HCT116 (cell line): Measurements from ENCODE around the gene RTTN. TPM values are rescaled to one million over a fixed set of nuclear protein-coding genes. Genes with fewer than 3 reads are reported as not detected.
A peak's percentile ranks its signal among the peaks of the same experiment; 100 is the strongest.

Experiments used
- ATAC-seq: fragments of 200-7000 bp; cut with Tn5 transposase; 2 replicates; pipeline ENCODE4 v1.9.1; 2020; ENCODE audit warnings: mild to moderate bottlenecking, moderate library complexity
- BruUV-seq: library from RNA; stranded (reverse); fragments of 400-500 nt; replicated peaks from 2 replicates; lab custom pipeline; 2021; lab: Mats Ljungman, UMichigan
- CTCF ChIA-PET: fragments of 300-600 bp; sonication (Branson Sonifier 250); formaldehyde crosslinking; loops from one replicate; lab custom pipeline; 2021; ENCODE audit warnings: antibody characterized with exemption; lab: Charles Lee
- POLR2A ChIA-PET: fragments of 300-600, 350-600 bp; sonication (Branson Sonifier 250); formaldehyde crosslinking; loops from one replicate; lab custom pipeline; 2021; ENCODE audit warnings: antibody characterized with exemption; lab: Charles Lee
- RAD21 ChIA-PET, 2 experiments: fragments of 300-600 bp; sonication (Branson Sonifier 250); formaldehyde crosslinking; loops; one replicate each; lab custom pipeline; 2023; ENCODE audit warnings: low total read pairs in 2 of 2; ENCODE audit not compliant: uncharacterized antibody in 2 of 2, unreplicated experiment in 2 of 2, low non-redundant PET in 1 of 2; lab: Charles Lee
- DNase-seq: peaks from one replicate; pipeline ENCODE4 v3.0.0-alpha.2; 2010; ENCODE audit warnings: low read depth, low spot score
- H2AFZ ChIP-seq: fragments of 200-600 bp; shearing (Covaris generic), sonication (generic); 2 replicates; pipeline ENCODE4 v1.6.1; 2017; ENCODE audit warnings: low read depth, mixed run types, mixed read lengths, antibody characterized with exemption, low read length; ENCODE audit not compliant: poor library complexity, severe bottlenecking
- H3K27ac ChIP-seq: 2 replicates; pipeline ENCODE4 v1.5.1; 2012; ENCODE audit warnings: low read depth, low read length
- H3K27me3 ChIP-seq: fragments of 200-600 bp; sonication (generic); 2 replicates; pipeline ENCODE4 v1.6.1; 2016; ENCODE audit warnings: mixed run types, low read length, mixed read lengths; ENCODE audit not compliant: insufficient read depth
- H3K36me3 ChIP-seq, 2 experiments: fragments of 200-500 bp in 1 of 2; fragments of 200-600 bp in 1 of 2; sonication (Bioruptor generic) in 1 of 2; sonication (generic) in 1 of 2; 2 replicates each; pipeline versions ENCODE4 v1.5.1 to v1.6.1; 2014 to 2016; ENCODE audit warnings: low read length in 2 of 2, inconsistent platforms in 1 of 2, mixed read lengths in 1 of 2, mixed run types in 1 of 2; ENCODE audit not compliant: insufficient read depth in 2 of 2, control insufficient read depth in 1 of 2
- H3K4me1 ChIP-seq, 2 experiments: fragments of 200-600 bp in 1 of 2; sonication (generic) in 1 of 2; 2 replicates each; pipeline versions ENCODE4 v1.5.1 to v1.6.1; 2012 to 2017; ENCODE audit warnings: low read length in 2 of 2, inconsistent platforms in 1 of 2, mild to moderate bottlenecking in 1 of 2, mixed read lengths in 1 of 2, mixed run types in 1 of 2, moderate library complexity in 1 of 2; ENCODE audit not compliant: insufficient read depth in 2 of 2, control insufficient read depth in 1 of 2
- H3K4me2 ChIP-seq: fragments of 200-600 bp; sonication (generic); 2 replicates; pipeline ENCODE4 v1.6.1; 2017; ENCODE audit warnings: mixed run types, low read length, mixed read lengths
- H3K4me3 ChIP-seq, 2 experiments: fragments of 200-600 bp in 1 of 2; sonication (generic) in 1 of 2; replicated peaks in 1 of 2; 2 replicates each; pipeline ENCODE4 v1.5.1; 2011 to 2016; ENCODE audit warnings: low read length in 2 of 2, control low read depth in 1 of 2, low read depth in 1 of 2, mild to moderate bottlenecking in 1 of 2, mixed read lengths in 1 of 2, mixed run types in 1 of 2
- H3K79me2 ChIP-seq: fragments of 200-600 bp; sonication (generic); 2 replicates; pipeline ENCODE4 v1.6.1; 2017; ENCODE audit warnings: mild to moderate bottlenecking, mixed run types, low read length, moderate library complexity, mixed read lengths; ENCODE audit not compliant: insufficient read depth
- H3K9ac ChIP-seq: fragments of 200-600 bp; sonication (generic); 2 replicates; pipeline ENCODE4 v1.6.1; 2016; ENCODE audit warnings: low read length, mixed read lengths
- H3K9me2 ChIP-seq: fragments of 200-600 bp; sonication (generic), shearing (Covaris generic); 2 replicates; pipeline ENCODE4 v1.6.1; 2017; ENCODE audit warnings: mixed run types, mild to moderate bottlenecking, moderate library complexity; ENCODE audit not compliant: insufficient read depth
- H3K9me3 ChIP-seq, 2 experiments: fragments of 200-500 bp in 1 of 2; fragments of 200-600 bp in 1 of 2; sonication (Bioruptor generic) in 1 of 2; sonication (generic) in 1 of 2; 2 replicates each; pipeline ENCODE4 v1.6.1; 2014 to 2017; ENCODE audit warnings: low read length in 2 of 2, mixed read lengths in 2 of 2, inconsistent platforms in 1 of 2, low read depth in 1 of 2, mild to moderate bottlenecking in 1 of 2, mixed run types in 1 of 2, moderate library complexity in 1 of 2; ENCODE audit not compliant: control insufficient read depth in 1 of 2, insufficient read depth in 1 of 2
- H4K20me1 ChIP-seq: fragments of 200-600 bp; sonication (generic), shearing (Covaris generic); 2 replicates; pipeline ENCODE4 v1.6.1; 2017; ENCODE audit warnings: mixed run types, mild to moderate bottlenecking, moderate library complexity; ENCODE audit not compliant: insufficient read depth
- CEBPB ChIP-seq: IDR thresholded peaks from 2 replicates; pipeline ENCODE4 v1.6.1; 2012; ENCODE audit warnings: low read depth
- EGR1 ChIP-seq: IDR thresholded peaks from 2 replicates; pipeline ENCODE4 v1.6.1; 2012; ENCODE audit warnings: low read depth
- ELF1 ChIP-seq: IDR thresholded peaks from 2 replicates; pipeline ENCODE4 v1.6.1; 2012; ENCODE audit warnings: low read depth, borderline replicate concordance
- EZH2 ChIP-seq: fragments of 200-600 bp; sonication (generic); IDR thresholded peaks from 2 replicates; pipeline ENCODE4 v1.6.1; 2017; ENCODE audit warnings: antibody characterized with exemption, mixed run types
- FOSL1 ChIP-seq: IDR thresholded peaks from 2 replicates; pipeline ENCODE4 v1.6.1; 2012; ENCODE audit warnings: low read depth
- JUND ChIP-seq: IDR thresholded peaks from 2 replicates; pipeline ENCODE4 v1.6.1; 2012
- SP1 ChIP-seq: IDR thresholded peaks from 2 replicates; pipeline ENCODE4 v1.6.1; 2012; ENCODE audit warnings: low read depth
- YY1 ChIP-seq: IDR thresholded peaks from 2 replicates; pipeline ENCODE4 v1.6.1; 2011; ENCODE audit warnings: low read length, low read depth, moderate library complexity, mild to moderate bottlenecking; ENCODE audit not compliant: insufficient replicate concordance; ENCODE audit errors: extremely low read depth
- ZFX ChIP-seq: fragments of 450-650 bp; IDR thresholded peaks from 2 replicates; pipeline ENCODE4 v1.6.1; 2017
- ZNF274 ChIP-seq: fragments of 200-500 bp; sonication (Bioruptor generic); IDR thresholded peaks from 2 replicates; pipeline ENCODE4 v1.6.1; 2014; ENCODE audit warnings: mild to moderate bottlenecking, low read depth, low read length, inconsistent platforms
- intact Hi-C: fragments of 100-400 bp; cut with micrococcal nuclease; formaldehyde crosslinking; loops from 2 replicates; pipeline ENCODE4 v1.10.0; 2022
- total RNA-seq: library from RNA; stranded (reverse); gene quantifications from one replicate; pipeline ENCODE4 v1.2.1, GENCODE V29; 2021; ENCODE audit not compliant: unreplicated experiment
- TF ChIP-seq, protein P1 (sequence below): IDR thresholded peaks from 2 replicates; pipeline ENCODE4 v1.6.1; 2011; ENCODE audit warnings: mild to moderate bottlenecking, low read length, moderate library complexity; ENCODE audit not compliant: insufficient replicate concordance; ENCODE audit errors: extremely low read depth

The RTTN gene
- total RNA-seq, 1 experiment from 2014 or later: 41.2 TPM

DNA sequence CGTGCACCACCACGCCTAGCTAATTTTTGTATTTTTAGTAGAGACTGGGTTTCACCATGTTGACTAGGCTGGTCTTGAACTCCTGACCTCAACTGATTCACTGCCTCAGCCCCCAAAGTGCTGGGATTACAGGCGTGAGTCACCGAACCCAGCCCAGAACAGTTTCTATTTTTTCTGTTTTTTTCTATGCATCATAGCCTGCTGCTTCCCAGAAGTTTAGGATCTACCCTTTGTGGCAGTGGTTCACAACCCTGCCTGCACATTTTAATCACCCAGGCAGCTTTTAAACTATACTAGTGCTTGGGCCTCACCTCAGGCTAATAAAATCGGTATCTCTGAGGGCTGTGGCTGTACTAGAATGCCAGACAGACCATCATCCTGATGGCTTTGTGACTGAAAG, 43.6 kb upstream of the RTTN start:
- no peaks in the 10 kb centered on the region for H3K27me3 ChIP-seq
- H3K4me1 ChIP-seq: peaks cover 15 to 25% of the 10 kb centered on the region in 2 experiments
- H3K9ac ChIP-seq: 0 out of 2 replicates have a peak overlapping the region, but pooled peaks have one; percentile 16
- H3K4me2 ChIP-seq: peak overlapping the region; percentile 56
- H3K4me3 ChIP-seq: no peak overlapping the region
- peak overlapping the region; percentile 42 for H3K27ac ChIP-seq
- ChIA-PET POLR2A (no interaction called here), RAD21 (no interaction called here), CTCF (no interaction called here)
- DNase-seq (no peak), ATAC-seq (peak; percentile 73)
- H3K79me2 ChIP-seq: no peaks in the 10 kb centered on the region
- H3K36me3 ChIP-seq: no peaks in the 10 kb centered on the region
- no peaks in the 10 kb centered on the region for H3K9me3 ChIP-seq
- H3K9me2 ChIP-seq: no peaks in the 10 kb centered on the region
- H4K20me1 ChIP-seq: no peaks in the 10 kb centered on the region
- intact Hi-C loops: no loop called here
- H2AFZ ChIP-seq: no peak overlapping the region
- no TSS peak for BruUV-seq
- no peak for TF ChIP-seq EZH2
- TF ChIP-seq ZFX: no peak
- no peak for TF ChIP-seq EGR1
- no peak for TF ChIP-seq ZNF274
- 0 out of 2 replicates have a peak, but pooled peaks have one; percentile 17 for TF ChIP-seq SP1
- no peak for TF ChIP-seq ELF1
- TF ChIP-seq FOSL1: peak; percentile 36; the same call in 1 of the 2 replicates
- no peak for TF ChIP-seq CEBPB
- TF ChIP-seq JUND: peak; percentile 31; the same call in 1 of the 2 replicates

DNA sequence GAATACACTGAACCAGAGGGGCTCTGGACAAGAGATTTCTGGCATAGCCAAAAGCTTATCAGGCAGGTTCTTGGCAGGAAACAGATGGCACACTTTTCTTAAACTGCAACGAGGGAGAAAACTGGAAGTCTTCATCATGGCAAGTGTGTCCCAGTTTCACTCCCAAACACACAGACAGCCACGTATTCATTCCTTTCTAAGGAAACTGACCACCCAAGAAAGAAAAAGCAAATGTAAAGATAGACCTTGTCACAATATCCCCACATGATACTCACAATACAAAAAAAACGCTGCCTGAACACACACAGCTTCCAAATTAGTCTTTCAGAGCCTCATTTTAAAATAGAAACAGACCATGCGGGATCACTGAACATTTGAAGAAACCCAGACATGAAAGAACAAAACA, 40.6 kb upstream of the RTTN start:
- no peak overlapping the region for H3K4me3 ChIP-seq
- TF ChIP-seq, protein P1, sequence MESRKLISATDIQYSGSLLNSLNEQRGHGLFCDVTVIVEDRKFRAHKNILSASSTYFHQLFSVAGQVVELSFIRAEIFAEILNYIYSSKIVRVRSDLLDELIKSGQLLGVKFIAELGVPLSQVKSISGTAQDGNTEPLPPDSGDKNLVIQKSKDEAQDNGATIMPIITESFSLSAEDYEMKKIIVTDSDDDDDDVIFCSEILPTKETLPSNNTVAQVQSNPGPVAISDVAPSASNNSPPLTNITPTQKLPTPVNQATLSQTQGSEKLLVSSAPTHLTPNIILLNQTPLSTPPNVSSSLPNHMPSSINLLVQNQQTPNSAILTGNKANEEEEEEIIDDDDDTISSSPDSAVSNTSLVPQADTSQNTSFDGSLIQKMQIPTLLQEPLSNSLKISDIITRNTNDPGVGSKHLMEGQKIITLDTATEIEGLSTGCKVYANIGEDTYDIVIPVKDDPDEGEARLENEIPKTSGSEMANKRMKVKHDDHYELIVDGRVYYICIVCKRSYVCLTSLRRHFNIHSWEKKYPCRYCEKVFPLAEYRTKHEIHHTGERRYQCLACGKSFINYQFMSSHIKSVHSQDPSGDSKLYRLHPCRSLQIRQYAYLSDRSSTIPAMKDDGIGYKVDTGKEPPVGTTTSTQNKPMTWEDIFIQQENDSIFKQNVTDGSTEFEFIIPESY: no peak
- no peak for TF ChIP-seq SP1
- TF ChIP-seq YY1: no peak
- TF ChIP-seq, all 23 proteins: peak for 0
- DNase-seq (no peak), ATAC-seq (no peak)
- Histone ChIP-seq H3K9me3 (no peaks in the 10 kb centered on the region), H3K27me3 (no peaks in the 10 kb centered on the region), H3K36me3 (no peaks in the 10 kb centered on the region), H3K4me1 (peaks cover 24 to 39% of the 10 kb centered on the region in 2 experiments), H3K27ac (no peak overlapping the region), H3K9ac (no peak overlapping the region), H3K79me2 (no peaks in the 10 kb centered on the region), H3K9me2 (no peaks in the 10 kb centered on the region), H2AFZ (no peak overlapping the region), H3K4me2 (no peak overlapping the region), H4K20me1 (no peaks in the 10 kb centered on the region)
- CTCF ChIA-PET: no interaction called here
- intact Hi-C loops: no loop called here
- POLR2A ChIA-PET: no interaction called here
- BruUV-seq: no TSS peak
- RAD21 ChIA-PET: no interaction called here
